HEK293 (cell line): ENCODE data around the gene KCNK7.

ENCODE experiments used
- CTCF ChIA-PET: fragments of 350-600 bp; formaldehyde crosslinking; extraction: SDS; loops from one replicate; lab custom pipeline; 2021; ENCODE audit warnings: antibody characterized with exemption; lab: Yijun Ruan, JAX
- POLR2A ChIA-PET: fragments of 300-600 bp; formaldehyde crosslinking; extraction: SDS; loops from one replicate; lab custom pipeline; 2020; ENCODE audit warnings: antibody characterized with exemption, inconsistent platforms; lab: Yijun Ruan, JAX
- H3K27ac ChIP-seq: fragments of 200-500 bp; sonication (Bioruptor generic); 2 replicates; pipeline ENCODE4 v1.5.1; 2014; ENCODE audit warnings: low read depth, low read length, control low read depth, inconsistent platforms; ENCODE audit errors: extremely low read depth
- H3K36me3 ChIP-seq, 2 experiments: fragments of 200-500 bp in 1 of 2; sonication (Bioruptor generic) in 1 of 2; 1 replicate in 1 of 2; 2 replicates in 1 of 2; pipeline ENCODE4 v1.5.1; 2014 to 2017; ENCODE audit warnings: inconsistent platforms in 2 of 2, low read length in 2 of 2; ENCODE audit not compliant: control insufficient read depth in 2 of 2, insufficient read depth in 1 of 2
- H3K4me1 ChIP-seq: fragments of 200-500 bp; sonication (Bioruptor generic); 2 replicates; pipeline ENCODE4 v1.5.1; 2014; ENCODE audit warnings: mild to moderate bottlenecking, low read length, inconsistent platforms; ENCODE audit not compliant: control insufficient read depth, insufficient read depth
- H3K4me3 ChIP-seq: 2 replicates; pipeline ENCODE4 v1.5.1; 2011; ENCODE audit warnings: low read depth, mild to moderate bottlenecking, control low read depth, low read length, moderate library complexity
- H3K9me3 ChIP-seq: fragments of 200-500 bp; sonication (Bioruptor generic); 2 replicates; pipeline ENCODE4 v1.5.1; 2014; ENCODE audit warnings: low read depth, low read length, inconsistent platforms; ENCODE audit not compliant: control insufficient read depth, insufficient read depth
- GLIS1 ChIP-seq: fragments of 450-650 bp; formaldehyde crosslinking; IDR thresholded peaks from 2 replicates; pipeline ENCODE4 v1.5.1; 2016; ENCODE audit warnings: missing biosample characterization, missing genetic modification characterization
- GLIS2 ChIP-seq: fragments of 450-650 bp; formaldehyde crosslinking; IDR thresholded peaks from 2 replicates; pipeline ENCODE4 v1.5.1; 2016; ENCODE audit warnings: missing biosample characterization, missing genetic modification characterization
- PRDM1 ChIP-seq: fragments of 450-650 bp; formaldehyde crosslinking; IDR thresholded peaks from 2 replicates; pipeline ENCODE4; 2016; ENCODE audit warnings: missing biosample characterization, missing genetic modification characterization
- SCRT2 ChIP-seq: fragments of 450-650 bp; formaldehyde crosslinking; IDR thresholded peaks from 2 replicates; pipeline ENCODE4 v1.5.1; 2016; ENCODE audit warnings: missing biosample characterization, missing genetic modification characterization
- ZBTB6 ChIP-seq: fragments of 450-650 bp; formaldehyde crosslinking; IDR thresholded peaks from 2 replicates; pipeline ENCODE4 v1.5.1; 2017; ENCODE audit warnings: missing biosample characterization, missing genetic modification characterization
- ZIC2 ChIP-seq: fragments of 450-650 bp; formaldehyde crosslinking; IDR thresholded peaks from 2 replicates; pipeline ENCODE4 v1.5.1; 2016; ENCODE audit warnings: missing biosample characterization, missing genetic modification characterization
- ZNF169 ChIP-seq: fragments of 450-650 bp; formaldehyde crosslinking; IDR thresholded peaks from 2 replicates; pipeline ENCODE4 v1.5.1; 2016; ENCODE audit warnings: missing biosample characterization, missing genetic modification characterization
- ZNF280C ChIP-seq: fragments of 450-650 bp; formaldehyde crosslinking; IDR thresholded peaks from 2 replicates; pipeline ENCODE4 v1.5.1; 2016; ENCODE audit warnings: missing biosample characterization, missing genetic modification characterization
- ZNF501 ChIP-seq: fragments of 450-650 bp; formaldehyde crosslinking; IDR thresholded peaks from 2 replicates; pipeline ENCODE4 v1.5.1; 2016; ENCODE audit warnings: missing biosample characterization, missing genetic modification characterization
- ZNF623 ChIP-seq: fragments of 450-650 bp; formaldehyde crosslinking; IDR thresholded peaks from 2 replicates; pipeline ENCODE4 v1.5.1; 2016; ENCODE audit warnings: missing biosample characterization, missing genetic modification characterization
- ZNF707 ChIP-seq: fragments of 450-650 bp; formaldehyde crosslinking; IDR thresholded peaks from 2 replicates; pipeline ENCODE4 v1.5.1; 2016; ENCODE audit warnings: missing biosample characterization, missing genetic modification characterization
- ZNF785 ChIP-seq: fragments of 450-650 bp; formaldehyde crosslinking; IDR thresholded peaks from 2 replicates; pipeline ENCODE4 v1.5.1; 2016; ENCODE audit warnings: missing biosample characterization, missing genetic modification characterization
- TF ChIP-seq, protein P1 (sequence below): fragments of 450-650 bp; formaldehyde crosslinking; IDR thresholded peaks from 2 replicates; pipeline ENCODE4 v1.5.1; 2017; ENCODE audit warnings: missing biosample characterization, missing genetic modification characterization
- TF ChIP-seq, protein P2 (sequence below): fragments of 450-650 bp; formaldehyde crosslinking; IDR thresholded peaks from 2 replicates; pipeline ENCODE4 v1.5.1; 2016; ENCODE audit warnings: missing biosample characterization, missing genetic modification characterization, low read depth

Gene KCNK7

DNA sequence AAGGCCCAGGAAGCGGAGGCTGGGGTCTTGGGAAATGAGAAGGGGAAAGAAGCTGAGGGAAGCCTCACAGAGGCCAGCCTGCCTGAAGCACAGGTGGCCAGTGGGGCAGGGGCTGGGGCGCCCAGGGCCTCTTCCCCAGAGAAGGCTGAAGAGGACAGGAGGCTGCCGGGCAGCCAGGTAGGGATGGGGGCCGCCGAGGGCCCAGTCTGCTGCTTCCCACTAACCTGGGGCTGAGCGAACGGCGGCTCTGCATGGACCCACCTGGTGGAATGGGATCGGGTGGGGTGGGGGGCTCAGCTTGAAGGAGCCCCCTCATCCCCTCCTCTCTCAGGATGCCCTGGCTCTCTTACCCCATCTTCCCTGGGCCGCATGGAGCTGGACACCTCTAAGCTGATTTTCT is 12.0 kb downstream of the KCNK7 start:
- Histone ChIP-seq H3K27ac (no peak overlapping the region), H3K4me1 (no peaks in the 10 kb centered on the region), H3K36me3 (peaks cover 0 to 7% of the 10 kb centered on the region in 2 experiments; a peak in 1 of 3 replicates), H3K9me3 (no peaks in the 10 kb centered on the region), H3K4me3 (no peak overlapping the region)
- POLR2A ChIA-PET = interaction anchor here (0.9 to 1.3 kb wide), 2 partner anchors 11 to 31 kb away, joined by 3 read pairs; no protein-coding TSS in a partner anchor
- TF ChIP-seq ZNF501 (tag by site-specific recombination) = no peak
- TF ChIP-seq, protein P1, sequence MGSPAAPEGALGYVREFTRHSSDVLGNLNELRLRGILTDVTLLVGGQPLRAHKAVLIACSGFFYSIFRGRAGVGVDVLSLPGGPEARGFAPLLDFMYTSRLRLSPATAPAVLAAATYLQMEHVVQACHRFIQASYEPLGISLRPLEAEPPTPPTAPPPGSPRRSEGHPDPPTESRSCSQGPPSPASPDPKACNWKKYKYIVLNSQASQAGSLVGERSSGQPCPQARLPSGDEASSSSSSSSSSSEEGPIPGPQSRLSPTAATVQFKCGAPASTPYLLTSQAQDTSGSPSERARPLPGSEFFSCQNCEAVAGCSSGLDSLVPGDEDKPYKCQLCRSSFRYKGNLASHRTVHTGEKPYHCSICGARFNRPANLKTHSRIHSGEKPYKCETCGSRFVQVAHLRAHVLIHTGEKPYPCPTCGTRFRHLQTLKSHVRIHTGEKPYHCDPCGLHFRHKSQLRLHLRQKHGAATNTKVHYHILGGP (tag by site-specific recombination) = no peak
- TF ChIP-seq ZNF623 = no peak
- TF ChIP-seq ZNF280C = no peak
- no peak for TF ChIP-seq SCRT2 (tag by site-specific recombination)
- no peak for TF ChIP-seq ZNF707 (tag by site-specific recombination)
- TF ChIP-seq, protein P2, sequence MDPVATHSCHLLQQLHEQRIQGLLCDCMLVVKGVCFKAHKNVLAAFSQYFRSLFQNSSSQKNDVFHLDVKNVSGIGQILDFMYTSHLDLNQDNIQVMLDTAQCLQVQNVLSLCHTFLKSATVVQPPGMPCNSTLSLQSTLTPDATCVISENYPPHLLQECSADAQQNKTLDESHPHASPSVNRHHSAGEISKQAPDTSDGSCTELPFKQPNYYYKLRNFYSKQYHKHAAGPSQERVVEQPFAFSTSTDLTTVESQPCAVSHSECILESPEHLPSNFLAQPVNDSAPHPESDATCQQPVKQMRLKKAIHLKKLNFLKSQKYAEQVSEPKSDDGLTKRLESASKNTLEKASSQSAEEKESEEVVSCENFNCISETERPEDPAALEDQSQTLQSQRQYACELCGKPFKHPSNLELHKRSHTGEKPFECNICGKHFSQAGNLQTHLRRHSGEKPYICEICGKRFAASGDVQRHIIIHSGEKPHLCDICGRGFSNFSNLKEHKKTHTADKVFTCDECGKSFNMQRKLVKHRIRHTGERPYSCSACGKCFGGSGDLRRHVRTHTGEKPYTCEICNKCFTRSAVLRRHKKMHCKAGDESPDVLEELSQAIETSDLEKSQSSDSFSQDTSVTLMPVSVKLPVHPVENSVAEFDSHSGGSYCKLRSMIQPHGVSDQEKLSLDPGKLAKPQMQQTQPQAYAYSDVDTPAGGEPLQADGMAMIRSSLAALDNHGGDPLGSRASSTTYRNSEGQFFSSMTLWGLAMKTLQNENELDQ = no peak
- no peak for TF ChIP-seq PRDM1 (tag by site-specific recombination)
- no peak for TF ChIP-seq ZBTB6 (tag by site-specific recombination)
- TF ChIP-seq ZNF169 (tag by site-specific recombination) = no peak
- CTCF ChIA-PET = interaction anchor here (1.7 kb wide), 1 partner anchor 11 kb away, joined by 6 read pairs; no protein-coding TSS in a partner anchor

GRCh38 chr11:65581928-65582327 is 13.7 kb downstream of the KCNK7 start:
- TF ChIP-seq ZBTB6 (tag by site-specific recombination) (no peak), ZNF785 (tag by site-specific recombination) (no peak), ZIC2 (tag by site-specific recombination) (peak; percentile 41; the same call in 1 of the 2 replicates), GLIS1 (tag by site-specific recombination) (peak; percentile 81), GLIS2 (peak; percentile 48)
- Histone ChIP-seq H3K9me3 (no peaks in the 10 kb centered on the region), H3K27ac (no peak overlapping the region), H3K36me3 (peaks cover 0 to 7% of the 10 kb centered on the region in 2 experiments; a peak in 1 of 3 replicates), H3K4me1 (no peaks in the 10 kb centered on the region), H3K4me3 (no peak overlapping the region)
- ChIA-PET CTCF (interaction anchor here (1.7 to 1.9 kb wide), 2 partner anchors 11 to 12 kb away, joined by 4 read pairs; no protein-coding TSS in a partner anchor), POLR2A (interaction anchor here (0.7 kb wide), 2 partner anchors 31 to 81 kb away, joined by 4 to 6 read pairs; no protein-coding TSS in a partner anchor)
